Measurements from ENCODE around the gene IL1RAPL2.

IL1RAPL2 gene

GRCh38 chrX:105610411-105610810, 1044.4 kb downstream of the IL1RAPL2 start (continued):
- no peak for TF ChIP-seq ZNF174 (tag by site-specific recombination; IDR thresholded peaks at IDR 0.05)
- no peak for TF ChIP-seq ZNF114 (tag by site-specific recombination; IDR thresholded peaks at IDR 0.05)

GRCh38 chrX:105618393-105619101, 1052.5 kb downstream of the IL1RAPL2 start:
- Histone ChIP-seq H3K27ac (ENCODE audit: extremely low read depth, low read depth, low read length) (no peak overlapping the region), H3K4me3 (ENCODE audit: low read depth, low read length) (no peak overlapping the region), H3K4me1 (ENCODE audit: control insufficient read depth, insufficient read depth, low read length) (no peaks in the 10 kb centered on the region), H3K9me3 (ENCODE audit: control insufficient read depth, insufficient read depth, low read depth, low read length) (no peaks in the 10 kb centered on the region), H3K36me3 (ENCODE audit: control insufficient read depth in 2 of 2, insufficient read depth in 1 of 2, low read length in 2 of 2) (no peaks in the 10 kb centered on the region)
- ChIA-PET CTCF (interaction anchor here (0.6 to 0.7 kb wide), 2 partner anchors 18 to 394 kb away, joined by 3 read pairs; no protein-coding TSS in a partner anchor), POLR2A (no interaction called here)
- no peak for TF ChIP-seq ZNF266 (tag by site-specific recombination; IDR thresholded peaks at IDR 0.05; ENCODE audit: low read depth)

- Histone ChIP-seq H3K9me3 (ENCODE audit: control insufficient read depth, insufficient read depth, low read depth, low read length) (no peaks in the 10 kb centered on the region), H3K27ac (ENCODE audit: extremely low read depth, low read depth, low read length) (no peak overlapping the region), H3K4me3 (ENCODE audit: low read depth, low read length) (no peak overlapping the region), H3K4me1 (ENCODE audit: control insufficient read depth, insufficient read depth, low read length) (0 out of 2 replicates have a peak, but pooled peaks cover 2% of the 10 kb centered on the region), H3K36me3 (ENCODE audit: control insufficient read depth in 2 of 2, insufficient read depth in 1 of 2, low read length in 2 of 2) (no peaks in the 10 kb centered on the region)
- ChIA-PET POLR2A (no interaction called here), CTCF (no interaction called here)
- no peak for TF ChIP-seq ZNF555 (tag by site-specific recombination; conservative IDR thresholded peaks at IDR 0.05)
- no peak for TF ChIP-seq BCL6B (tag by site-specific recombination; IDR thresholded peaks at IDR 0.05)
- TF ChIP-seq HIC1 (tag by site-specific recombination; IDR thresholded peaks at IDR 0.05) = no peak
- TF ChIP-seq KLF1 (tag by site-specific recombination; IDR thresholded peaks at IDR 0.05) = no peak
- no peak for TF ChIP-seq KLF17 (tag by site-specific recombination; IDR thresholded peaks at IDR 0.05)
- TF ChIP-seq ZBTB49 (tag by site-specific recombination; IDR thresholded peaks at IDR 0.05; ENCODE audit: low read depth) = no peak
- no peak for TF ChIP-seq ZNF629 (tag by site-specific recombination; IDR thresholded peaks at IDR 0.05)
- no peak for TF ChIP-seq YY1 (tag by site-specific recombination; IDR thresholded peaks at IDR 0.05)
- no peak for TF ChIP-seq ZNF473 (tag by site-specific recombination; IDR thresholded peaks at IDR 0.05)
- no peak for TF ChIP-seq ZNF211 (tag by site-specific recombination; IDR thresholded peaks at IDR 0.05; ENCODE audit: low read depth)
These were observed 1068.2 kb downstream of the IL1RAPL2 start for GRCh38 chrX:105634180-105634579.

All from HEK293 (cell line).